BE2C (cell line): ENCODE measurements around the gene NPTXR.

Experiments used
- DNase-seq: peaks from one replicate; pipeline ENCODE4 v3.0.0-alpha.2; 2020
- H3K27me3 ChIP-seq: fragments of 250-450 bp; sonication (Bioruptor Pico); 2 replicates; pipeline ENCODE4 v1.5.1; 2020; ENCODE audit warnings: mild to moderate bottlenecking
- H3K36me3 ChIP-seq: fragments of 250-450 bp; sonication (Bioruptor Pico); 2 replicates; pipeline ENCODE4 v1.5.1; 2020; ENCODE audit warnings: mild to moderate bottlenecking
- H3K4me1 ChIP-seq: fragments of 250-450 bp; sonication (Bioruptor Pico); 2 replicates; pipeline ENCODE4 v1.5.1; 2020
- H3K4me3 ChIP-seq: 2 replicates; pipeline ENCODE4 v1.5.1; 2011; ENCODE audit warnings: low read depth, low read length
- H3K9me3 ChIP-seq: fragments of 250-450 bp; sonication (Bioruptor Pico); 2 replicates; pipeline ENCODE4 v1.5.1; 2020
- TF ChIP-seq, protein P1 (sequence below): IDR thresholded peaks from 2 replicates; pipeline ENCODE4 v1.5.1; 2012; ENCODE audit warnings: mild to moderate bottlenecking, low read depth, low read length

The NPTXR gene

DNA sequence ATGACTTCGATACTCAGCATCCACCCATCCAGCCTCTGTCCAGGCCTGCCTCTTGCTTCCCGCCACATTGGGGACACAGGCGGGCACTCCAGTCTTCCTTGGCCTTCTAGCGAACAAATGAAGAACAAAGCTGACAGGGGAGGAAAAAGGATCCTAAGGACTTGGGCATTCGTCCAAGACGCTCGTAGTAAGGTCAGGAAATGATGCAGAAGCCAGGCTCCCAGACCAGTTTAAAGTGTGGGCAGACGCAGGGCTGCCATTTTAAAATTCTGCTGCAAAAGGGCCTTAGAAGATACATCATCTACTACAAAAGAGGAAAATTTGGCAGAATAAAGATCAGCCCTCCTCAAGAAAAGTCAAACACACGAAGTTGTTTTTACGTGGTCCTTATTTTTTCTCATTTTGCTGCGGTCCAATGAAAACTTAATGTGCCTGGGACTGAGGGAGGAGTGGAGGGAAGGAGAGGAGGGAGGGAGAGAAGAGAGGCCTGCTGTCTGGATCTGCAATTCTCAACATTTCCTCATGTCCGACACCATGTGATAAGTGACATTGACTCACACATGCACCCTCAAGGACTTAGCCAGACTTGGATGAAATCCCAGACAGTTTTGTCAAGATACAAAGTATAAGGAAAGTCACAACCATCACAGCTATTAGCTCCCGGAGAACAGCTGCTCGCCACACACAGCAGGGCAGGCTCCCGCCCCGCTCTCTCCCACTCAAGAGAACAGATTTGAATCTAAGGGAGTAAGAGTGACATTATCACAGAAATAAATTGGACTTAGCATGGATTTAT lies 55.6 kb downstream of the NPTXR start:
- peak; percentile 81 for DNase-seq
- TF ChIP-seq, protein P1, sequence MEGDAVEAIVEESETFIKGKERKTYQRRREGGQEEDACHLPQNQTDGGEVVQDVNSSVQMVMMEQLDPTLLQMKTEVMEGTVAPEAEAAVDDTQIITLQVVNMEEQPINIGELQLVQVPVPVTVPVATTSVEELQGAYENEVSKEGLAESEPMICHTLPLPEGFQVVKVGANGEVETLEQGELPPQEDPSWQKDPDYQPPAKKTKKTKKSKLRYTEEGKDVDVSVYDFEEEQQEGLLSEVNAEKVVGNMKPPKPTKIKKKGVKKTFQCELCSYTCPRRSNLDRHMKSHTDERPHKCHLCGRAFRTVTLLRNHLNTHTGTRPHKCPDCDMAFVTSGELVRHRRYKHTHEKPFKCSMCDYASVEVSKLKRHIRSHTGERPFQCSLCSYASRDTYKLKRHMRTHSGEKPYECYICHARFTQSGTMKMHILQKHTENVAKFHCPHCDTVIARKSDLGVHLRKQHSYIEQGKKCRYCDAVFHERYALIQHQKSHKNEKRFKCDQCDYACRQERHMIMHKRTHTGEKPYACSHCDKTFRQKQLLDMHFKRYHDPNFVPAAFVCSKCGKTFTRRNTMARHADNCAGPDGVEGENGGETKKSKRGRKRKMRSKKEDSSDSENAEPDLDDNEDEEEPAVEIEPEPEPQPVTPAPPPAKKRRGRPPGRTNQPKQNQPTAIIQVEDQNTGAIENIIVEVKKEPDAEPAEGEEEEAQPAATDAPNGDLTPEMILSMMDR = no peak

DNA sequence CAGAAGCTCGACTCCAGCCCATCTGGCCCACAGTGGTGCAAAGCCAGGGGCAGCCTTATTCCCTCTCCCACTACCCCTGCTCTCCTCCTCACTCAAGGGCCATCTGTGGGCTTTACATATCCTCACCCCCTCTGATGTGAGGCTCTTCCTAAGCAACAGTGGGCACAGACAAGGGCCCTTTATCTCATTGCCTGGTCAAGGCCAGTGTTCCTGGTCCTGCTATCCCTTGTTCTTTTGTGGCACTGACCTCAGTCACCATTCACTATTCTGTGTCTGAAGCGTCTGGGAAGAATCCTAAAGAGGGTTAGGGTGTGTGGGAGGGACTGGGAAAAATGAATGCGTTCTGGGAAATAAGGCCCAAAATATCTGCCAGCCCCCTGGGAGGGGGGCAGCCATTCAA lies 57.2 kb downstream of the NPTXR start:
- H3K36me3 ChIP-seq = no peaks in the 10 kb centered on the region; the same call in 1 of the 2 replicates
- DNase-seq = no peak
- no peaks in the 10 kb centered on the region for H3K27me3 ChIP-seq
- no peak overlapping the region for H3K4me3 ChIP-seq
- H3K9me3 ChIP-seq = no peaks in the 10 kb centered on the region
- TF ChIP-seq, protein P1 = no peak
- H3K4me1 ChIP-seq = peaks cover 44% of the 10 kb centered on the region

More for the DNA sequence above, 55.6 kb downstream of the NPTXR start:
- H3K4me3 ChIP-seq = no peak overlapping the region
- H3K36me3 ChIP-seq = no peaks in the 10 kb centered on the region; the same call in 1 of the 2 replicates
- no peaks in the 10 kb centered on the region for H3K27me3 ChIP-seq
- H3K4me1 ChIP-seq = peaks cover 32% of the 10 kb centered on the region
- H3K9me3 ChIP-seq = no peaks in the 10 kb centered on the region

DNA sequence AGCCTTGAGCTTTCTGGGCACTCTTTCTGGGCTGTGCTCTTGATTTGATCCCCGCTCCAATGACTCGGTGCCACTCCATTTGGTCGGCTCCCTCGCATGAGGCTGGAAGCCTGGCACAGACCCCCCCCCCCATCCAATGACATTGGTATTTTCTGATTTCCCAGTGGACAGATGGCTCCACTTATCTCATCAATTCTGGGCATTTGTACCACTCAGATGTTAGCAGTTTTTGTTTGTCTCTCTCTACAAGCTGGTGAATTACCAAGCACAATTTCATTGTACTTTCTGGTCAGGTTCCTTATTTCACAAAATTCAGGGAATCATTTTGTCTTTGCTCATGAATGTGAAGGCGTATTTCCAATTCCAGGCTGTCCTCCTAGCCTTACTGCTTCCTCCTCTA lies 59.0 kb downstream of the NPTXR start:
- Histone ChIP-seq H3K9me3 (no peaks in the 10 kb centered on the region), H3K4me3 (no peak overlapping the region), H3K36me3 (peaks cover 3% of the 10 kb centered on the region), H3K27me3 (no peaks in the 10 kb centered on the region), H3K4me1 (peaks cover 44% of the 10 kb centered on the region)
- TF ChIP-seq, protein P1 = no peak
- no peak for DNase-seq

DNA sequence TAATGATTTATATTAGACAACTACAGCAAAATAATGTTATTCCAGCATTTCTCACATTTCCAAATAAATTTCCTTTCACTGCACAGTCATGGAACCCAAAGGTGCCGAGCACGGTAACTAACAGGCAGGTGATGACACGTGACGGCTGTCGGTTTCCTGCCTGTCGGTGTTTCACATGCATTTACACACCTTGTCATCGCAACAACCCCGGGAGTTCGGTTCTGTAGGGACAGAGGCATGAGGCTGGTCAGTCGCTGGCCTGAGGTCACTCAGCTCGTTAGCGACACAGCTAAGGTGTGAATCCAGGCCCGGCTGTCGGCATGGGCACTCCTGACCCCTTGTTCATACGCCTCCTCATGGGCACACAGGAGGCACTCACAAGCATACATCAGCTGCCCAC lies 59.8 kb downstream of the NPTXR start:
- TF ChIP-seq, protein P1 = no peak
- no peak for DNase-seq
- Histone ChIP-seq H3K4me1 (peaks cover 44% of the 10 kb centered on the region), H3K9me3 (no peaks in the 10 kb centered on the region), H3K4me3 (no peak overlapping the region), H3K36me3 (peaks cover 3% of the 10 kb centered on the region), H3K27me3 (no peaks in the 10 kb centered on the region)

DNA sequence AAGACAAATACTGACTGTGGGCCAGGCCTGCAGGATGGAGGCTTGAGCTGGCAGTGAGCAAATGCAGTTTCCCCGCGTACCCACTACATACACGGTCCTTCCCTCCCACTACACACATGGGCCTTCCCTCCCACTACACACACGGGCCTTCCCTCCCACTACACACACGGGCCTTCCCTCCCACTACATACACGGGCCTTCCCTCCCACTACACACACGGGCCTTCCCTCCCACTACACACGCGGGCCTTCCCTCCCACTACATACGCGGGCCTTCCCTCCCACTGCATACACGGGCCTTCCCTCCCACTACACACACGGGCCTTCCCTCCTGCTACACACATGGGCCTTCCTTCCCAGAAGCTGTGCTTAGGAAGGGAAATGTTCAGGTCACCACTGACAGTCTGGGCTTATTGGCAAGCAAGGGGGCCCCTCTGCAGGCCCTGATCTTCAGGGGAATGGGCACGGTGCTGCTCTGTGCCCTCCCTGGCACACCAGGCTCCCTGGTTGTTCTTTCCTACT lies 60.7 kb downstream of the NPTXR start:
- TF ChIP-seq, protein P1 = no peak
- Histone ChIP-seq H3K4me3 (no peak overlapping the region), H3K27me3 (no peaks in the 10 kb centered on the region), H3K4me1 (peaks cover 43% of the 10 kb centered on the region), H3K36me3 (peaks cover 3% of the 10 kb centered on the region), H3K9me3 (no peaks in the 10 kb centered on the region)
- no peak for DNase-seq
